ENCODE measurements around the gene ZNF268.

Gene ZNF268

GRCh38 chr12:133181238-133181959, at the start of gene ZNF268:
ZNF268 (plus strand) TSS chr12:133181495; CDS start chr12:133181998, 503 bp downstream.
- DNase-seq = peak; percentile 90

DNA sequence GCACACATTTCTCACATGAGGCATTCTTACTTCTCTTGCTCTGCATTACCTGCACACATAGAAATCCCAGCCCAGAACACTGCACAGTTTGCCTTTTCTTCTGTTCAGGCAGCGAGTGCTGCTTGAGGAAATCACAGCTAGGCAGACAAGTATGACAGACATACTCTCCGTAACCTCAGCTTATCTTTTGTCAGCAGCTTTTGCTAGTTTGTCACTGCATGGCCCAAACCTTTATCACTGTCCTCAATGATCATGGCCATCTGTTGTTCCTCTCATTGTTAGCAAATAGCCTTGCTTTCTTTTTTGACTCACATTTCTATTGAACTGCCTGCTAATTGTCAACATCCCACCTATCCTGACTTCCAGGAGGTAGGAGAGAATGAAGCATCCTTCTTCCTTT, 45.5 kb upstream of the ZNF268 start:
- no peak for DNase-seq

DNA sequence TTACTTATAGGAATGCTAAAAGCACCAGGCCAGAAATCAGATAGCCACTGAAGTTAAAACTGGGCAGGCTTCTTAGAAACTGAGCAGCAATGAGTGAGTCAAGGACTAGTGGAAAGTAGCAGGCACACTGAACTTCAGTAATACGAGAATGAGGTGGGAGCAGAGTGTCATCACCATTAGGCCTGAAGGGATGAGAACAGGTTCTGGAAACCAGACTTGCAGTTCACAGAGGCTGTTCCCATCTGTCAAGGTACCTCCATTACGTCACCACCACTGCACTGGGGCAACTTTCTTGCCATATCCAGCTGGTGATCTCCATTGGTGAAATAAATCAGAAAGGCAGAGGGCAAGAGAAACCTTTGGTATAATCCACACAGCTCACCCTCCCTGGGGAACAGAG, 35.3 kb upstream of the ZNF268 start:
- no peak for DNase-seq

GRCh38 chr12:133156125-133156690, 25.1 kb upstream of the ZNF268 start:
- no peak for DNase-seq

- DNase-seq = no peak
Measured at GRCh38 chr12:133165776-133166175, 15.5 kb upstream of the ZNF268 start.

DNA sequence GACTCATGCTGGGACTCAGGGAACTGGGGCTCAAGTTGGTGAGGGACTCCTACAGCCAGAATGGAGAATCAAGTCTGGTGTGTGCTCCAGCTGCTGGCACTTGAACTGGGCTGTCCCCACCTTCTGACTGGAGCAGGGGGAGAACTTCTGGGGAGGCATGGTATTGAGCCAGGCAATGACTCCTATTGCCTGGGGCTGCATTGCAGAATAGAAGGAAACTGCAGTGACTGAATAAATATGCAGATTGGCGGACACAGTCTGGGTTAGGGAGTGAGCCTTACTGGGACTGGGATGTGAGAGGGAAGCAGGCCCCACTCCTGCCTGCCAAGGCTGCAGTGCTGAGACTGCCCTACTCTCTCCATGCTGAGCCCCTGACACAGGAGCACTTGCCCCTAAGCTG, 8.8 kb upstream of the ZNF268 start:
- no peak for DNase-seq

GRCh38 chr12:133174901-133175300, 6.4 kb upstream of the ZNF268 start:
- no peak for DNase-seq

- no peak for DNase-seq
Measured at GRCh38 chr12:133180669-133181068, 626 bp upstream of the ZNF268 start.

DNA sequence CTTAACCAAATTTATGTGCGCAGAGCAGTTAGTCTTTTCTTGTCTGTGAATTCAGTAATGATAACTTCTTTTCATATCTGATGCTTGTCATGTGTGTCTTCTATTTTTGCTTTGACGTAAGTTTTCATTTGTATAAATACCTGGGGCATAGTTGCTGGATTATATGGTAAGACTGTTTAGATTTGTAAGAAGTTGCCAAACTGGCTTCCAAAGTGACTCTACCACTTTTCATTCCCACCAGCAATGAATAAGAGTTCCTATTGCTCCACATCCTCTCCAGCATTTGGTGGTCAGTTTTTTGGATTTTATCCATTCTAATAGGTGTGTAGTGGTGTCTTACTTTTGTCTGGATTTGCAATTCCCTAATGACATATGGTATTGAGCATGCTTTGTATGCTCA, 8.9 kb downstream of the ZNF268 start:
- no peak for DNase-seq

DNA sequence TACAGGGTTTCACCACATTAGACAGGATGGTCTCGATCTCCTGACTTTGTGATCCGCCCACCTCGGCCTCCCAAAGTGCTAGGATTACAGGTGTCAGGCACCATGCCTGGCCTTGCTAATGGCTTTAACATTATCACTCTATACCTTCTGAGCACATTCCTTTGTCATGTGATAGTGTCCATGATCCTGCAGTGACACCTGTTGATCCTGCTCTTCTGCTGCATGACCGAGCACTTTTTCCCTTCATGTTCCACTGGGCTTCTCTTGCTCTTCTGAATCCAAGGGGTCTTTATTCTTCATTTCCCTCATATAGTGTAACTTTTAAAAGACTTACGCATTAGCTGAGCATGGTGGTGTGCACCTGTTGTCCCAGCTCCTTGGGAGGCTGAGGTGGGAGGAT, 11.6 kb downstream of the ZNF268 start:
- DNase-seq = no peak

- DNase-seq = no peak
Measured at GRCh38 chr12:133201888-133202287, 20.6 kb downstream of the ZNF268 start.

DNA sequence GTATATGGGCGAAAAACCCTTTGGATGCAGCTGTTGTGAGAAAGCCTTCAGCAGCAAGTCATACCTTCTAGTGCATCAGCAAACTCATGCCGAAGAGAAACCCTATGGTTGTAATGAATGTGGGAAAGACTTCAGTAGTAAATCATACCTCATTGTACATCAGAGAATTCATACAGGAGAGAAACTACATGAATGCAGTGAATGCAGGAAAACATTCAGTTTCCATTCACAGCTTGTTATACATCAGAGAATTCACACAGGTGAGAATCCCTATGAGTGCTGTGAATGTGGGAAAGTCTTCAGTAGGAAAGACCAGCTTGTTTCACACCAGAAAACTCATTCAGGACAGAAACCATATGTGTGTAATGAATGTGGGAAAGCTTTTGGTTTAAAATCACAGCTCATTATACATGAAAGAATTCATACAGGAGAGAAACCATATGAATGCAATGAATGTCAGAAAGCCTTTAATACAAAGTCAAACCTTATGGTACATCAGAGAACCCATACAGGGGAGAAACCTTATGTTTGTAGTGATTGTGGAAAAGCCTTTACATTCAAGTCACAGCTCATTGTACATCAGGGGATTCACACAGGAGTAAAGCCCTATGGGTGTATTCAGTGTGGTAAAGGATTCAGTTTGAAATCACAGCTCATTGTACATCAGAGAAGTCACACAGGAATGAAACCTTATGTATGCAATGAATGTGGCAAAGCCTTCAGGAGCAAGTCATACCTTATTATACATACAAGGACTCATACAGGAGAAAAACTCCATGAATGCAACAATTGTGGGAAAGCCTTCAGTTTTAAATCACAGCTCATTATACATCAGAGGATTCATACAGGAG, 21.4 kb downstream of the ZNF268 start:
- DNase-seq = peak; percentile 6

DNA sequence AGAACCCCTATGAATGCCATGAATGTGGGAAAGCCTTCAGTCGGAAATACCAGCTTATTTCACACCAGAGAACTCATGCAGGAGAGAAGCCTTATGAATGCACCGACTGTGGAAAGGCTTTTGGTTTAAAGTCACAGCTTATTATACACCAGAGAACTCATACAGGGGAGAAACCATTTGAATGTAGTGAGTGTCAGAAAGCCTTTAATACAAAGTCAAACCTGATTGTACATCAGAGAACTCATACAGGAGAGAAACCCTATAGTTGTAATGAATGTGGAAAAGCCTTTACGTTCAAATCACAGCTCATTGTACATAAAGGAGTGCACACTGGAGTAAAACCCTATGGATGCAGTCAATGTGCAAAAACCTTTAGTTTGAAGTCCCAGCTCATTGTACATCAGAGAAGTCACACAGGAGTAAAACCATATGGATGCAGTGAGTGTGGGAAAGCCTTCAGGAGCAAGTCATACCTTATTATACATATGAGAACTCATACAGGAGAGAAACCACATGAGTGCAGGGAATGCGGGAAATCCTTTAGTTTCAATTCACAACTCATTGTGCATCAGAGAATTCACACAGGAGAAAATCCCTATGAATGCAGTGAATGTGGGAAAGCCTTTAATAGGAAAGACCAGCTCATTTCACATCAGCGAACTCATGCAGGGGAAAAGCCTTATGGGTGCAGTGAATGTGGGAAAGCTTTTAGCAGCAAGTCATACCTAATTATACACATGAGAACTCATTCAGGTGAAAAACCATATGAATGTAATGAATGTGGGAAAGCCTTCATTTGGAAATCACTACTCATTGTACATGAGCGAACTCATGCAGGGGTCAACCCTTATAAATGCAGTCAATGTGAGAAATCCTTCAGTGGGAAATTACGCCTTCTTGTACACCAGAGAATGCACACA, 22.3 kb downstream of the ZNF268 start:
- DNase-seq = peak; percentile 13

DNA sequence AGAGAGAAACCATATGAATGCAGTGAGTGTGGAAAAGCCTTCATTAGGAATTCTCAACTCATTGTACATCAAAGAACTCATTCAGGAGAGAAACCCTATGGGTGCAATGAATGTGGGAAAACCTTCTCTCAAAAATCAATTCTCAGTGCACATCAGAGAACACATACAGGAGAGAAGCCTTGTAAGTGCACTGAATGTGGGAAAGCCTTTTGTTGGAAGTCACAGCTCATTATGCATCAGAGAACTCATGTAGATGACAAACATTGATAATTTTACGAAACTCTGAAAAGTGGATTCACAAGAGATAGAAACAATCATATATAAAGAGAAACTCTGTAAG, 22.9 kb downstream of the ZNF268 start:
- no peak for DNase-seq

GRCh38 chr12:133206390-133206789, 25.1 kb downstream of the ZNF268 start:
- no peak for DNase-seq

DNA sequence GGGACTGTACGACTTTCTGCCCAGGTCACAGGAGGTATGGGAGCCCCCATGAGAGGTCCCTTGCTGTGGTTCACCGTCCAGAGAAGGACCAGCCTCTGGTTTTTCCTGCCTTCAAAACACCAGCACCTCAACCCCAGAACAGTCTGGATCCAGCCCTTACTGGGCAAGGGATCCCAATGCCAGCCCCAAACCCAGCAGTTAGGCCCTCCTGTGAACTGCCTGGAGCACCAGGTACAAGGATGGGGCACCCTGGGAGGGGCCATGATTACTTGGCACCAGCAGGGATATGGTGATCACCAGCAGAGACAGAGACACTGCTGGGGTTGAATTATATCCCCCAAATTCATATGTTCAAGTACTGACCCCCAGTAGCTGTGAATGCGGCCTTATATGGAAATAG, 34.4 kb downstream of the ZNF268 start:
- no peak for DNase-seq

GRCh38 chr12:133217219-133217618, 35.9 kb downstream of the ZNF268 start:
- DNase-seq = no peak

DNA sequence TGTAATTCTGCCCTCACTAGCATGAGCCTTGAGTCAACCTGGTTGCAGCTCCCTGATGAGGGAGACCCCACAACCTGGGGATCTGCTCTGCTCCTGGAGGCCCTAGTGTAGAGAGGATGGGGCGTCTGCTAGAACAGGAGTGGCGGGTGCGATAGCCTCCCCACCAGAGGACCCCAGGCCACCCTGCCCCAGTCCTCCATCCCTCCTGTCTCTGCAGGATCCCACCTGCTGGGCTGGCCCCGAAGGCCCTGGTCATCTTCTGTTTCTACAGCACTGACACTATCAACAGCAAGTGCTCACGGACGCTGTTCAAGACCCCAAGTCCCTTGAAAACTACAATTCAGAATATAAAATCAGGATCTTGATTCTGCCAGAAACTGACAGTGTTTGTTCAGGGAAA, 39.2 kb downstream of the ZNF268 start:
- no peak for DNase-seq

GRCh38 chr12:133221241-133221640, 39.9 kb downstream of the ZNF268 start:
- DNase-seq = no peak

GRCh38 chr12:133222211-133222610, 40.9 kb downstream of the ZNF268 start:
- no peak for DNase-seq

DNA sequence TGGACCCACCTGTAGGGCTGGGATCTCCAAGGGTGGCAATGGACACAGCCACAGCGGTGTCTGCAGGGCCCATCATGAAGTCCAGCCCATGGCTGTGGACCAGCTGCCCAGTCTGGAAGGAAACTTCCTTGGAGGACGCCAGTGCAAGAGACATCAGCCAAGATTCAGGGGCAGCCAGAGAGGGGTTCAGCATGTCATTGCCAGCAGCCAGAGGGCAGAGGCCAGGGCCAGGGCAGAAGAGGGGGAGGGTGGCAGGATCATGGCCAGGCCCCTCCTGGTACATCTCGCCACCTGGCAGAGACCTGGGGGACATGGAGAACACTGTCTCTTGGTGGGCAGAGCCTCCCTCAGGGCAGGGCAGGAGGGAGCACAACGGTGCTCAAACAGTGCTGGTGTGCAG, 44.2 kb downstream of the ZNF268 start:
- no peak for DNase-seq

GRCh38 chr12:133226690-133227089, 45.4 kb downstream of the ZNF268 start:
- DNase-seq = no peak

DNA sequence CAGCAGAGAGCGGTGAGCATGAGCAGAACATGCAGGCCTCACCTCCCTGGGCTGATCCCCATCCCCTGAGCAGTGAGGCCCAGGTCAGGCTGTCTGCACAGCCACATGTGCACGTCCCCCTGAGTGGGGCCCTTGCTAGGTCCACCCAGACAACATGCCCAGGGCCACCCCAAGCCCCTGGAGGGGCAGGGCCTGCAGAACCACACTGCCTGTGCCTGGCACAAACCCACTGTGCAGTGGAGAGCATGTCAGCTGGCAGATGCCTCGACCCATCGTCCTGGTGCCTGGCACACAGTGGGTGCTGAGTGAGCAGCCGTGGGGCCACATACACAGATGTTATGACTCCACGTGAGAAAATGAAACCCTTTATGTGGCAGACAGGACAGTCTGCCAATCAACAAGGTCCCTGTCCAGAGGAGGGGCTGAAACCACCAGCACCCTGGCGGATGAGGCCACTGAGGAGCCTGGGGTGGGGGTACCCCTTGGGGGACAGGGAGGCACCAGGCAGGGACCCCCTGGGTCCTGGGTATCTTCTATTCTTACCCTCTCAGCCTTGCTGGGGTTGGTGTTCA, 46.1 kb downstream of the ZNF268 start:
- DNase-seq = no peak
